Adrenal gland (tissue), 5 donors: ENCODE measurements around the gene DDIT4L.

Experiments
- POLR2A ChIP-seq, 2 donors: fragments of 450-650 bp; IDR thresholded peaks; one replicate each; pipeline ENCODE4 v1.6.1; 2017; ENCODE audit warnings: antibody characterized with exemption in 2 of 2, mild to moderate bottlenecking in 2 of 2, moderate library complexity in 1 of 2
- TF ChIP-seq, protein P1 (sequence below), 6 experiments: fragments of 450-650 bp in 4 of 6; fragments of 200-600 bp in 2 of 6; sonication (generic) in 1 of 6; IDR thresholded peaks; 1 replicate in 5 of 6; 2 replicates in 1 of 6; pipeline versions ENCODE4 v1.5.1 to v1.8.0; 2016 to 2021; ENCODE audit warnings: antibody characterized with exemption in 6 of 6, mild to moderate bottlenecking in 2 of 6, moderate library complexity in 1 of 6
- donor health status: DM: no; HTN: no; CAD: no.

GRCh38 chr4:100240008-100240407 is 49.7 kb upstream of the DDIT4L start:
- TF ChIP-seq, protein P1, sequence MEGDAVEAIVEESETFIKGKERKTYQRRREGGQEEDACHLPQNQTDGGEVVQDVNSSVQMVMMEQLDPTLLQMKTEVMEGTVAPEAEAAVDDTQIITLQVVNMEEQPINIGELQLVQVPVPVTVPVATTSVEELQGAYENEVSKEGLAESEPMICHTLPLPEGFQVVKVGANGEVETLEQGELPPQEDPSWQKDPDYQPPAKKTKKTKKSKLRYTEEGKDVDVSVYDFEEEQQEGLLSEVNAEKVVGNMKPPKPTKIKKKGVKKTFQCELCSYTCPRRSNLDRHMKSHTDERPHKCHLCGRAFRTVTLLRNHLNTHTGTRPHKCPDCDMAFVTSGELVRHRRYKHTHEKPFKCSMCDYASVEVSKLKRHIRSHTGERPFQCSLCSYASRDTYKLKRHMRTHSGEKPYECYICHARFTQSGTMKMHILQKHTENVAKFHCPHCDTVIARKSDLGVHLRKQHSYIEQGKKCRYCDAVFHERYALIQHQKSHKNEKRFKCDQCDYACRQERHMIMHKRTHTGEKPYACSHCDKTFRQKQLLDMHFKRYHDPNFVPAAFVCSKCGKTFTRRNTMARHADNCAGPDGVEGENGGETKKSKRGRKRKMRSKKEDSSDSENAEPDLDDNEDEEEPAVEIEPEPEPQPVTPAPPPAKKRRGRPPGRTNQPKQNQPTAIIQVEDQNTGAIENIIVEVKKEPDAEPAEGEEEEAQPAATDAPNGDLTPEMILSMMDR (IDR thresholded peaks at IDR 0.05) = no peak
- TF ChIP-seq POLR2A (IDR thresholded peaks at IDR 0.05) = no peak
